Spleen (tissue), 11 donors: ENCODE measurements around the gene HS6ST2. TPM values are rescaled to one million over a fixed set of nuclear protein-coding genes. Genes with fewer than 3 reads are reported as not detected.

Experiments
- DNase-seq: peaks from one replicate; pipeline ENCODE4 v3.0.0-alpha.2; 2020
- H3K27ac ChIP-seq, 8 donors: fragments of 200-600 bp; sonication (generic) in 7 of 8; 1 replicate in 4 of 8; 2 replicates in 4 of 8; pipeline versions ENCODE4 v1.5.0 to v1.8.0; 2016 to 2021; ENCODE audit warnings: inconsistent platforms in 4 of 8, mild to moderate bottlenecking in 4 of 8, moderate library complexity in 1 of 8
- H3K27me3 ChIP-seq, 7 donors: fragments of 200-600 bp; sonication (generic) in 6 of 7; replicated peaks in 1 of 7; 1 replicate in 4 of 7; 2 replicates in 3 of 7; pipeline versions ENCODE4 v1.5.0 to v1.8.0; 2016 to 2021; ENCODE audit warnings: inconsistent platforms in 3 of 7, mild to moderate bottlenecking in 1 of 7
- H3K36me3 ChIP-seq, 6 donors: fragments of 200-600 bp; sonication (generic) in 5 of 6; 1 replicate in 4 of 6; 2 replicates in 2 of 6; pipeline versions ENCODE4 v1.5.0 to v1.8.0; 2016 to 2021; ENCODE audit warnings: inconsistent platforms in 2 of 6
- H3K4me1 ChIP-seq, 6 donors: fragments of 200-600 bp; sonication (generic) in 5 of 6; 1 replicate in 3 of 6; 2 replicates in 3 of 6; pipeline versions ENCODE4 v1.5.0 to v1.8.0; 2016 to 2021; ENCODE audit warnings: inconsistent platforms in 3 of 6
- H3K4me3 ChIP-seq, 8 donors: fragments of 200-600 bp; sonication (generic) in 7 of 8; 1 replicate in 4 of 8; 2 replicates in 4 of 8; pipeline versions ENCODE4 v1.5.0 to v1.8.0; 2016 to 2021; ENCODE audit warnings: inconsistent platforms in 4 of 8, mild to moderate bottlenecking in 4 of 8, moderate library complexity in 2 of 8
- H3K9me3 ChIP-seq, 8 donors: fragments of 200-600 bp; sonication (generic) in 7 of 8; 1 replicate in 4 of 8; 2 replicates in 4 of 8; pipeline versions ENCODE4 v1.5.0 to v1.8.0; 2016 to 2021; ENCODE audit warnings: inconsistent platforms in 4 of 8
- POLR2A ChIP-seq, 3 donors: fragments of 450-650 bp; IDR thresholded peaks; one replicate each; pipeline ENCODE4 v1.5.1; 2017; ENCODE audit warnings: antibody characterized with exemption in 3 of 3, mild to moderate bottlenecking in 1 of 3
- POLR2AphosphoS5 ChIP-seq, 3 donors: sonication (generic); formaldehyde crosslinking; IDR thresholded peaks; one replicate each; pipeline ENCODE4 v1.5.1; 2017; ENCODE audit warnings: antibody characterized with exemption in 3 of 3
- WGBS, 5 donors: extraction: QIAGEN DNeasy Blood & Tissue Kit in 3 of 5; methylation state at CpG; one replicate each; pipeline versions ENCODE4 v1.1.5 to v1.1.7; 2013 to 2018; 5-methylcytosine and 5-hydroxymethylcytosine counted together
- intact Hi-C: fragments of 100-400 bp; cut with DNase I; formaldehyde crosslinking; loops from one replicate; pipeline ENCODE4 v1.15.0; 2023; ENCODE audit warnings: low total_unique reads
- polyA plus RNA-seq, 3 donors: library from polyadenylated mRNA; stranded (reverse); fragments of 200-250 nt; gene quantifications; one replicate each; pipeline ENCODE4 v1.2.1, GENCODE V29; 2013
- total RNA-seq, 7 donors: library from RNA; depleted of rRNA in 3 of 7; stranded (reverse); fragments of >200 nt in 3 of 7; fragmentation: NEBNext Ultra II Directional in 4 of 7; extraction: Animal tissue kit (Norgen Biotek cat#: 25700) in 4 of 7; gene quantifications; one replicate each; pipeline versions ENCODE4 v1.1.0 to v1.2.1, GENCODE V29; 2016 to 2021
- TF ChIP-seq, protein P1 (sequence below), 11 experiments: fragments of 200-600 bp in 7 of 11; fragments of 450-650 bp in 4 of 11; sonication (generic) in 4 of 11; IDR thresholded peaks in 8 of 11; conservative IDR thresholded peaks in 3 of 11; 1 replicate in 7 of 11; 2 replicates in 4 of 11; pipeline versions ENCODE4 v1.4.0 to v1.8.0; 2016 to 2021; ENCODE audit warnings: antibody characterized with exemption in 11 of 11, inconsistent platforms in 4 of 11, mild to moderate bottlenecking in 1 of 11
- donor health status: healthy with polysubstance abuse.
- donor health status: DM: no; HTN: no; CAD: no; lungs with moderate emphysema.
- donor health status: DM: no; HTN: no; CAD: no.
- donor health status: Bipolar disorder and iron deficiency.
- donor health status: healthy.
- donor health status: DM: no; HTN: no; CAD: no.
- donor health status: DM: yes; HTN: yes; CAD: no.

Gene HS6ST2
- total and polyA plus RNA-seq, 10 donors, result 0.02 to 0.20 (median 0.09) TPM; not detected in 7

GRCh38 chrX:132876523-132877338, 81.7 kb downstream of the HS6ST2 start:
- no peak for TF ChIP-seq POLR2A (IDR thresholded peaks at IDR 0.05)
- H3K27ac ChIP-seq, result no peak overlapping the region
- H3K4me3 ChIP-seq, result no peak overlapping the region
- no peaks in the 10 kb centered on the region for H3K4me1 ChIP-seq
- intact Hi-C loops, result no loop called here
- DNase-seq, result no peak
- H3K36me3 ChIP-seq, result no peaks in the 10 kb centered on the region
- peaks cover 0 to 7% (median 0%) of the 10 kb centered on the region in 7 donors for H3K27me3 ChIP-seq
- H3K9me3 ChIP-seq, result no peaks in the 10 kb centered on the region
- WGBS, 5 donors, result 50 to 68% (median 65%) methylated on average over 2 of the region's 2 CpGs

GRCh38 chrX:132875650-132876522, 82.5 kb downstream of the HS6ST2 start:
- WGBS, 5 donors, result 57 to 79% (median 65%) methylated on average over 3 of the region's 3 CpGs
- intact Hi-C loops, result no loop called here

GRCh38 chrX:132862562-132862961, 95.9 kb downstream of the HS6ST2 start:
- Histone ChIP-seq H3K36me3 (no peaks in the 10 kb centered on the region), H3K9me3 (no peaks in the 10 kb centered on the region), H3K4me1 (no peaks in the 10 kb centered on the region), H3K4me3 (no peak overlapping the region), H3K27ac (no peak overlapping the region), H3K27me3 (no peaks in the 10 kb centered on the region)
- no peak for TF ChIP-seq POLR2AphosphoS5 (IDR thresholded peaks at IDR 0.05)
- no peak for TF ChIP-seq POLR2A (IDR thresholded peaks at IDR 0.05)
- TF ChIP-seq, protein P1, sequence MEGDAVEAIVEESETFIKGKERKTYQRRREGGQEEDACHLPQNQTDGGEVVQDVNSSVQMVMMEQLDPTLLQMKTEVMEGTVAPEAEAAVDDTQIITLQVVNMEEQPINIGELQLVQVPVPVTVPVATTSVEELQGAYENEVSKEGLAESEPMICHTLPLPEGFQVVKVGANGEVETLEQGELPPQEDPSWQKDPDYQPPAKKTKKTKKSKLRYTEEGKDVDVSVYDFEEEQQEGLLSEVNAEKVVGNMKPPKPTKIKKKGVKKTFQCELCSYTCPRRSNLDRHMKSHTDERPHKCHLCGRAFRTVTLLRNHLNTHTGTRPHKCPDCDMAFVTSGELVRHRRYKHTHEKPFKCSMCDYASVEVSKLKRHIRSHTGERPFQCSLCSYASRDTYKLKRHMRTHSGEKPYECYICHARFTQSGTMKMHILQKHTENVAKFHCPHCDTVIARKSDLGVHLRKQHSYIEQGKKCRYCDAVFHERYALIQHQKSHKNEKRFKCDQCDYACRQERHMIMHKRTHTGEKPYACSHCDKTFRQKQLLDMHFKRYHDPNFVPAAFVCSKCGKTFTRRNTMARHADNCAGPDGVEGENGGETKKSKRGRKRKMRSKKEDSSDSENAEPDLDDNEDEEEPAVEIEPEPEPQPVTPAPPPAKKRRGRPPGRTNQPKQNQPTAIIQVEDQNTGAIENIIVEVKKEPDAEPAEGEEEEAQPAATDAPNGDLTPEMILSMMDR (IDR thresholded peaks at IDR 0.05 in 8 of 11, conservative IDR thresholded peaks at IDR 0.05 in 3 of 11), result no peak
- WGBS, 5 donors, result 70 to 88% (median 75%) methylated on average over 3 of the region's 3 CpGs
- no peak for DNase-seq
- intact Hi-C loops, result no loop called here

More at GRCh38 chrX:132875650-132876522, 82.5 kb downstream of the HS6ST2 start:
- H3K27ac ChIP-seq, result no peak overlapping the region
- no peak for DNase-seq
- TF ChIP-seq POLR2A (IDR thresholded peaks at IDR 0.05), result no peak
- TF ChIP-seq, protein P1 (IDR thresholded peaks at IDR 0.05 in 8 of 11, conservative IDR thresholded peaks at IDR 0.05 in 3 of 11), result no peak
- TF ChIP-seq POLR2AphosphoS5 (IDR thresholded peaks at IDR 0.05), result no peak
- no peaks in the 10 kb centered on the region for H3K9me3 ChIP-seq
- no peak overlapping the region for H3K4me3 ChIP-seq
- no peaks in the 10 kb centered on the region for H3K4me1 ChIP-seq
- H3K36me3 ChIP-seq, result no peaks in the 10 kb centered on the region
- peaks cover 0 to 7% (median 0%) of the 10 kb centered on the region in 7 donors for H3K27me3 ChIP-seq

DNA sequence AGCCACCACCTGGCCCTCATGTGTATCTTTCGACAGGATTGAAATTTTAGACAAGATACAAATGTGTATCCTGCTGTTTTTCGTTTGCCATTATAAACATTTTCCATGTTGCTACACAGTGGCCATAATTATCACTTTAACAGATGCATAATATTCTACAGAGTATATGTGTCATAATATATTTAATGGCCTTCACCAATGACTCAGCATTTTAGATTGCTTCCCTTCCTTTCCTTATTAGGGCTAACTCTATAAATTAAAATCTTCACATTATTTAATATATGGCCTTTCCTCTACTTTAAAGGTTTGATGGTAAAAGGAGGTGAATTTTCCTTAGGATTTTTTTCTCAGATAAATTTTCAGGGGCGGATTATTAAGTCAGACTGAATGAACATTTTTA, 97.4 kb downstream of the HS6ST2 start:
- intact Hi-C loops, result no loop called here
- Histone ChIP-seq H3K36me3 (no peaks in the 10 kb centered on the region), H3K9me3 (no peaks in the 10 kb centered on the region), H3K4me3 (no peak overlapping the region), H3K4me1 (no peaks in the 10 kb centered on the region), H3K27ac (no peak overlapping the region), H3K27me3 (no peaks in the 10 kb centered on the region)
- no peak for DNase-seq
- 74 to 90% (median 81%) methylated on average over 3 of the region's 3 CpGs for WGBS, 5 donors
- no peak for TF ChIP-seq POLR2A (IDR thresholded peaks at IDR 0.05)
- no peak for TF ChIP-seq POLR2AphosphoS5 (IDR thresholded peaks at IDR 0.05)
- TF ChIP-seq, protein P1 (IDR thresholded peaks at IDR 0.05 in 8 of 11, conservative IDR thresholded peaks at IDR 0.05 in 3 of 11), result no peak
